Measurements from ENCODE around the gene MATCAP1.

The MATCAP1 gene

GRCh38 chr16:67166598-67167168 lies 17.1 kb downstream of the MATCAP1 start:
- TF ChIP-seq CTCF (IDR thresholded peaks at IDR 0.05; ENCODE audit: insufficient read depth, low read length) = no peak
- TF ChIP-seq SPI1 (IDR thresholded peaks at IDR 0.05; ENCODE audit: borderline replicate concordance, low read depth) = no peak
- TF ChIP-seq, protein P1, sequence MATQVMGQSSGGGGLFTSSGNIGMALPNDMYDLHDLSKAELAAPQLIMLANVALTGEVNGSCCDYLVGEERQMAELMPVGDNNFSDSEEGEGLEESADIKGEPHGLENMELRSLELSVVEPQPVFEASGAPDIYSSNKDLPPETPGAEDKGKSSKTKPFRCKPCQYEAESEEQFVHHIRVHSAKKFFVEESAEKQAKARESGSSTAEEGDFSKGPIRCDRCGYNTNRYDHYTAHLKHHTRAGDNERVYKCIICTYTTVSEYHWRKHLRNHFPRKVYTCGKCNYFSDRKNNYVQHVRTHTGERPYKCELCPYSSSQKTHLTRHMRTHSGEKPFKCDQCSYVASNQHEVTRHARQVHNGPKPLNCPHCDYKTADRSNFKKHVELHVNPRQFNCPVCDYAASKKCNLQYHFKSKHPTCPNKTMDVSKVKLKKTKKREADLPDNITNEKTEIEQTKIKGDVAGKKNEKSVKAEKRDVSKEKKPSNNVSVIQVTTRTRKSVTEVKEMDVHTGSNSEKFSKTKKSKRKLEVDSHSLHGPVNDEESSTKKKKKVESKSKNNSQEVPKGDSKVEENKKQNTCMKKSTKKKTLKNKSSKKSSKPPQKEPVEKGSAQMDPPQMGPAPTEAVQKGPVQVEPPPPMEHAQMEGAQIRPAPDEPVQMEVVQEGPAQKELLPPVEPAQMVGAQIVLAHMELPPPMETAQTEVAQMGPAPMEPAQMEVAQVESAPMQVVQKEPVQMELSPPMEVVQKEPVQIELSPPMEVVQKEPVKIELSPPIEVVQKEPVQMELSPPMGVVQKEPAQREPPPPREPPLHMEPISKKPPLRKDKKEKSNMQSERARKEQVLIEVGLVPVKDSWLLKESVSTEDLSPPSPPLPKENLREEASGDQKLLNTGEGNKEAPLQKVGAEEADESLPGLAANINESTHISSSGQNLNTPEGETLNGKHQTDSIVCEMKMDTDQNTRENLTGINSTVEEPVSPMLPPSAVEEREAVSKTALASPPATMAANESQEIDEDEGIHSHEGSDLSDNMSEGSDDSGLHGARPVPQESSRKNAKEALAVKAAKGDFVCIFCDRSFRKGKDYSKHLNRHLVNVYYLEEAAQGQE (IDR thresholded peaks at IDR 0.05; ENCODE audit: insufficient replicate concordance, low read depth) = no peak
- no peak for TF ChIP-seq POLR2AphosphoS5 (IDR thresholded peaks at IDR 0.05; ENCODE audit: low read depth)
- TF ChIP-seq GABPA (IDR thresholded peaks at IDR 0.05; ENCODE audit: low read depth) = no peak
- H3K4me3 ChIP-seq (replicated peaks; ENCODE audit: insufficient read depth, low read length) = no peak overlapping the region
- peaks cover 71% of the 10 kb centered on the region for H3K27me3 ChIP-seq (ENCODE audit: insufficient read depth, poor library complexity, severe bottlenecking)
- DNase-seq (ENCODE audit: low read depth in 1 of 2, low spot score in 1 of 2) = no peak
- no peak overlapping the region for H3K27ac ChIP-seq (replicated peaks)

- no peak for DNase-seq (ENCODE audit: low read depth in 1 of 2, low spot score in 1 of 2)
- peaks cover 66% of the 10 kb centered on the region for H3K27me3 ChIP-seq (ENCODE audit: insufficient read depth, poor library complexity, severe bottlenecking)
- no peak overlapping the region for H3K4me3 ChIP-seq (replicated peaks; ENCODE audit: insufficient read depth, low read length)
- no peak overlapping the region for H3K27ac ChIP-seq (replicated peaks)
- TF ChIP-seq CTCF (IDR thresholded peaks at IDR 0.05; ENCODE audit: insufficient read depth, low read length) (no peak), POLR2AphosphoS5 (IDR thresholded peaks at IDR 0.05; ENCODE audit: low read depth) (no peak), SPI1 (IDR thresholded peaks at IDR 0.05; ENCODE audit: borderline replicate concordance, low read depth) (no peak), GABPA (IDR thresholded peaks at IDR 0.05; ENCODE audit: low read depth) (no peak)
- TF ChIP-seq, protein P1 (IDR thresholded peaks at IDR 0.05; ENCODE audit: insufficient replicate concordance, low read depth) = no peak
Measured at GRCh38 chr16:67166110-67166547, 17.6 kb downstream of the MATCAP1 start.

DNA sequence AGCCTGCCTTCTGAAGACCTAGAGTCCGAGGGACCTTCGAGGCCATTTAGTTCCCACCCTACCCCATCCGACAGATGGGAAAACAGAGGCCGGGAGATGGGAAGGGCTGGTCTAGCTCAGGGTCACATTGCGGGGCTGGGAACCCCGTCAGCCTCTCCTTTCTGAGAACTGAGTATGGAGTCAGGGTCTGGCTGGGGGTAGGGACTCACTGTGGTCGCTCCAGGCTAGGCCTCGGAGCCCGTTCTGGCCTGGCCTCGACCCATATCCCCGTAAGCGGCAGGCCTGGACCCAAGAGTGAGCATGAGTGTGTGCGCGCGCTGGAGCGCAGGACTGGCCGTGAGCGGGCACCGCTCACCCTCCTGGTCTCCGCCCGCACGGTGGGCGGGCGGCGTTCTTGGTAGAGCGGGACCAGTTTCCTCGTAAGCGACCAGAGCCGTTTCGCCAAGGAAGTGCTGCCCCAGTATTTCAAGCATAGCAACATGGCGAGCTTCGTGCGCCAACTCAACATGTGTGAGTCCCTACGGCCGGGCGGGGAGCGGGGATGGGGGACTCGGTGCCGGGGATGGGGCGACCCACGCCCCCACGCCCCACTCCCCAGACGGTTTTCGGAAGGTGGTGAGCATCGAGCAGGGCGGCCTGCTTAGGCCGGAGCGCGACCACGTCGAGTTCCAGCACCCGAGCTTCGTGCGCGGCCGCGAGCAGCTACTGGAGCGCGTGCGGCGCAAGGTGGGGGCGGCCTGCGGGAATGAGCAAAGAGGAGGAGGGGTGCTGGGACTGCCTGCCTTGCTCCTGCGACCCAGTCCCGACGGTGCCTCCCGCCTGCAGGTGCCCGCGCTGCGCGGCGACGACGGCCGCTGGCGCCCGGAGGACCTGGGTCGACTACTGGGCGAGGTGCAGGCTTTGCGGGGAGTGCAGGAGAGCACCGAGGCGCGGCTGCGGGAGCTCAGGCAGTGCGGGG lies 18.4 kb downstream of the MATCAP1 start:
- no peak for DNase-seq (ENCODE audit: low read depth in 1 of 2, low spot score in 1 of 2)
- no peak overlapping the region for H3K27ac ChIP-seq (replicated peaks)
- H3K4me3 ChIP-seq (replicated peaks; ENCODE audit: insufficient read depth, low read length) = no peak overlapping the region
- peaks cover 60% of the 10 kb centered on the region for H3K27me3 ChIP-seq (ENCODE audit: insufficient read depth, poor library complexity, severe bottlenecking)
- TF ChIP-seq GABPA (IDR thresholded peaks at IDR 0.05; ENCODE audit: low read depth) (no peak), POLR2AphosphoS5 (IDR thresholded peaks at IDR 0.05; ENCODE audit: low read depth) (no peak), SPI1 (IDR thresholded peaks at IDR 0.05; ENCODE audit: borderline replicate concordance, low read depth) (no peak), CTCF (IDR thresholded peaks at IDR 0.05; ENCODE audit: insufficient read depth, low read length) (no peak)
- TF ChIP-seq, protein P1 (IDR thresholded peaks at IDR 0.05; ENCODE audit: insufficient replicate concordance, low read depth) = no peak

Measured in HL-60 (cell line).